GM10248 (cell line): ENCODE results near the gene SYNE1.
"Not testable (repeated sequence)": the region's sequence is repeated elsewhere in the genome, so short reads cannot be mapped to it uniquely, and the experiment has no call there.

ENCODE experiments used
- CTCF ChIA-PET: fragments of 300-600 bp; sonication (Branson Sonifier 250); formaldehyde crosslinking; extraction: SDS; loops from one replicate; lab custom pipeline; 2021; ENCODE audit warnings: antibody characterized with exemption; lab: Yijun Ruan, JAX
- POLR2A ChIA-PET: fragments of 350-650 bp; sonication (Branson Sonifier 250); formaldehyde crosslinking; extraction: SDS; loops from one replicate; lab custom pipeline; 2020; ENCODE audit warnings: antibody characterized with exemption; lab: Yijun Ruan, JAX
- DNase-seq: peaks from one replicate; pipeline ENCODE4 v3.0.0; 2012; ENCODE audit errors: extremely low spot score
- CTCF ChIP-seq: IDR thresholded peaks from 2 replicates; pipeline ENCODE4 v1.5.1; 2012; ENCODE audit warnings: mild to moderate bottlenecking, low read depth; ENCODE audit errors: extremely low read depth, missing control alignments, control extremely low read depth

SYNE1 gene

GRCh38 chr6:152087096-152087495 lies 550.1 kb downstream of the SYNE1 start:
- ChIA-PET CTCF (no interaction called here), POLR2A (no interaction called here)
- no peak for TF ChIP-seq CTCF
- DNase-seq, result no peak

GRCh38 chr6:152086223-152086873 lies 550.8 kb downstream of the SYNE1 start:
- DNase-seq, result no peak
- ChIA-PET POLR2A (no interaction called here), CTCF (no interaction called here)
- no peak for TF ChIP-seq CTCF

- ChIA-PET CTCF (interaction anchor here (1.4 kb wide), 1 partner anchor 15 kb away, joined by 3 read pairs; no protein-coding TSS in a partner anchor), POLR2A (no interaction called here)
- DNase-seq, result no peak
- no peak for TF ChIP-seq CTCF
Measured at GRCh38 chr6:152085451-152085921, 551.7 kb downstream of the SYNE1 start.

GRCh38 chr6:152078804-152079203 lies 558.4 kb downstream of the SYNE1 start:
- ChIA-PET CTCF (no interaction called here), POLR2A (no interaction called here)
- no peak for DNase-seq
- no peak for TF ChIP-seq CTCF

GRCh38 chr6:152078001-152078400 lies 559.2 kb downstream of the SYNE1 start:
- DNase-seq, result no peak
- CTCF ChIA-PET, result interaction anchor here (1.0 kb wide), 1 partner anchor 64 kb away, joined by 3 read pairs; no protein-coding TSS in a partner anchor
- TF ChIP-seq CTCF, result no peak

GRCh38 chr6:152076242-152076641 lies 560.9 kb downstream of the SYNE1 start:
- POLR2A ChIA-PET, CTCF ChIA-PET: not testable (repeated sequence)

More at GRCh38 chr6:152078001-152078400, 559.2 kb downstream of the SYNE1 start:
- POLR2A ChIA-PET, result no interaction called here

GRCh38 chr6:152071843-152072242 lies 565.3 kb downstream of the SYNE1 start:
- CTCF ChIA-PET, result no interaction called here
- no peak for DNase-seq
- POLR2A ChIA-PET, result no interaction called here
- no peak for TF ChIP-seq CTCF

More at GRCh38 chr6:152076242-152076641, 560.9 kb downstream of the SYNE1 start:
- not testable (repeated sequence) for DNase-seq
